ENCODE data around the gene SNAPC3.

- TF ChIP-seq CTCF (IDR thresholded peaks at IDR 0.05; ENCODE audit: poor library complexity, severe bottlenecking) (no peak), EZH2 (IDR thresholded peaks at IDR 0.05; ENCODE audit: borderline replicate concordance, insufficient read depth, low read length, poor library complexity, severe bottlenecking) (no peak), RAD21 (conservative IDR thresholded peaks at IDR 0.05) (no peak), POLR2AphosphoS5 (IDR thresholded peaks at IDR 0.05) (no peak), MXI1 (conservative IDR thresholded peaks at IDR 0.05; ENCODE audit: poor library complexity, severe bottlenecking) (no peak), SMC3 (conservative IDR thresholded peaks at IDR 0.05; ENCODE audit: poor library complexity) (no peak), REST (IDR thresholded peaks at IDR 0.05; ENCODE audit: borderline replicate concordance) (no peak), EP300 (conservative IDR thresholded peaks at IDR 0.05; ENCODE audit: poor library complexity, severe bottlenecking) (no peak)
These were observed 47.9 kb upstream of the SNAPC3 start for GRCh38 chr9:15374825-15375224.
